Progenitor cell of endocrine pancreas (in vitro differentiated cells): ENCODE results near the gene GATD1. TPM values are rescaled to one million over a fixed set of nuclear protein-coding genes. Genes with fewer than 3 reads are reported as not detected.

Experiments
- DNase-seq: peaks from one replicate; pipeline ENCODE4 v3.0.0; 2021; ENCODE audit warnings: low spot score; ENCODE audit not compliant: unreplicated experiment
- H3K27ac Mint-ChIP-seq: 2 replicates; pipeline ENCODE4 v1.8.0; 2021; ENCODE audit warnings: mild to moderate bottlenecking, moderate library complexity, mixed read lengths
- H3K27me3 Mint-ChIP-seq: 2 replicates; pipeline ENCODE4 v1.8.0; 2021; ENCODE audit warnings: mixed read lengths
- H3K36me3 Mint-ChIP-seq: 2 replicates; pipeline ENCODE4 v1.8.0; 2022; ENCODE audit warnings: mixed read lengths; ENCODE audit not compliant: insufficient read depth
- H3K4me1 Mint-ChIP-seq: 2 replicates; pipeline ENCODE4 v1.8.0; 2021; ENCODE audit warnings: low read depth, mixed read lengths
- H3K4me3 Mint-ChIP-seq: 2 replicates; pipeline ENCODE4 v1.8.0; 2021; ENCODE audit warnings: low read depth, mild to moderate bottlenecking, moderate library complexity, mixed read lengths
- H3K9me3 Mint-ChIP-seq: 2 replicates; pipeline ENCODE4 v1.8.0; 2021; ENCODE audit warnings: low read depth, mixed read lengths
- total RNA-seq: library from RNA; stranded (reverse); gene quantifications from 2 replicates; pipeline ENCODE4 v1.2.1, GENCODE V29; 2021
- TF ChIP-seq, protein P1 (sequence below): fragments of 200-600 bp; sonication (generic); IDR thresholded peaks from one replicate; pipeline ENCODE4 v1.5.0; 2021; ENCODE audit warnings: antibody characterized with exemption, mild to moderate bottlenecking; ENCODE audit not compliant: unreplicated experiment

GATD1 gene
- total RNA-seq, 1 donor from 2014 or later: 74.1 TPM

DNA sequence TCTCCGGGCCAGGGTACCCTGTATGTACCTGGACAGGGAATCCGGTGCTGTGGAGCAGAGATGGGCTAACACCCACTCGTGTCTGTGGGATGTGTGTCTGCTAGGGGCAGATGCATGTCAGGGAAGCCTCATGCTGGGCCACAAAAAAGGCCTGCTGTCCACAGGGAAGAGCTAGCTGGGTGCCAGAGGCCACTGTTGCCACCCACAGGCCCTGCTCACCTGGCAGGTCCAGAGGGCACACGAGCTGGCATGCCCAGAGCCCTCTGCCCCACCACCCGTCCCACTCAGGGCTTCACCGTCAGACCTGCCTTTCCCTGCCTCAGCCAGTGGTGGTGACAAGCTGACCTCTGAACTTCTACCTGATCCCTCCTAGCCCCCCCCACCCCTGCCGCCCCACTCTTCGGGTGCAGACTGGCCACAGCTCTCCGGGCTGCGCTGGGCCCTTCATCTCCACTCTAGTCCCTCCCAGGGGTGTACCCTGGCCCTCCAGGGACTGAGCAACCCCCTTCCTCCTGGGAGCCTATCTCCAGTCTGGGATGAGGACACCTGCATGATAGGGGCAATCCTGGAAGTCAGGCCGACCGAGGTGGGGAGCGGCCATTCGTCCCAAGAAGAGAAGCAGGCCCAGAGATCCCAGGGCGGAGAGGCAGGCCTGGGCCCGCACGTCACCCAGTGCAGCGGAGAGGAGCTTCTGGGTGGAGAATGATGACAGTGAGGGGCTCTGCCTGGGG lies 19.4 kb upstream of the GATD1 start:
- Mint-ChIP-seq H3K9me3 (no peaks in the 10 kb centered on the region), H3K27ac (peak overlapping the region; percentile 80), H3K4me3 (peak overlapping the region; percentile 82), H3K27me3 (no peaks in the 10 kb centered on the region), H3K4me1 (peaks cover 7% of the 10 kb centered on the region), H3K36me3 (no peaks in the 10 kb centered on the region)
- TF ChIP-seq, protein P1, sequence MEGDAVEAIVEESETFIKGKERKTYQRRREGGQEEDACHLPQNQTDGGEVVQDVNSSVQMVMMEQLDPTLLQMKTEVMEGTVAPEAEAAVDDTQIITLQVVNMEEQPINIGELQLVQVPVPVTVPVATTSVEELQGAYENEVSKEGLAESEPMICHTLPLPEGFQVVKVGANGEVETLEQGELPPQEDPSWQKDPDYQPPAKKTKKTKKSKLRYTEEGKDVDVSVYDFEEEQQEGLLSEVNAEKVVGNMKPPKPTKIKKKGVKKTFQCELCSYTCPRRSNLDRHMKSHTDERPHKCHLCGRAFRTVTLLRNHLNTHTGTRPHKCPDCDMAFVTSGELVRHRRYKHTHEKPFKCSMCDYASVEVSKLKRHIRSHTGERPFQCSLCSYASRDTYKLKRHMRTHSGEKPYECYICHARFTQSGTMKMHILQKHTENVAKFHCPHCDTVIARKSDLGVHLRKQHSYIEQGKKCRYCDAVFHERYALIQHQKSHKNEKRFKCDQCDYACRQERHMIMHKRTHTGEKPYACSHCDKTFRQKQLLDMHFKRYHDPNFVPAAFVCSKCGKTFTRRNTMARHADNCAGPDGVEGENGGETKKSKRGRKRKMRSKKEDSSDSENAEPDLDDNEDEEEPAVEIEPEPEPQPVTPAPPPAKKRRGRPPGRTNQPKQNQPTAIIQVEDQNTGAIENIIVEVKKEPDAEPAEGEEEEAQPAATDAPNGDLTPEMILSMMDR: no peak
- DNase-seq: no peak

DNA sequence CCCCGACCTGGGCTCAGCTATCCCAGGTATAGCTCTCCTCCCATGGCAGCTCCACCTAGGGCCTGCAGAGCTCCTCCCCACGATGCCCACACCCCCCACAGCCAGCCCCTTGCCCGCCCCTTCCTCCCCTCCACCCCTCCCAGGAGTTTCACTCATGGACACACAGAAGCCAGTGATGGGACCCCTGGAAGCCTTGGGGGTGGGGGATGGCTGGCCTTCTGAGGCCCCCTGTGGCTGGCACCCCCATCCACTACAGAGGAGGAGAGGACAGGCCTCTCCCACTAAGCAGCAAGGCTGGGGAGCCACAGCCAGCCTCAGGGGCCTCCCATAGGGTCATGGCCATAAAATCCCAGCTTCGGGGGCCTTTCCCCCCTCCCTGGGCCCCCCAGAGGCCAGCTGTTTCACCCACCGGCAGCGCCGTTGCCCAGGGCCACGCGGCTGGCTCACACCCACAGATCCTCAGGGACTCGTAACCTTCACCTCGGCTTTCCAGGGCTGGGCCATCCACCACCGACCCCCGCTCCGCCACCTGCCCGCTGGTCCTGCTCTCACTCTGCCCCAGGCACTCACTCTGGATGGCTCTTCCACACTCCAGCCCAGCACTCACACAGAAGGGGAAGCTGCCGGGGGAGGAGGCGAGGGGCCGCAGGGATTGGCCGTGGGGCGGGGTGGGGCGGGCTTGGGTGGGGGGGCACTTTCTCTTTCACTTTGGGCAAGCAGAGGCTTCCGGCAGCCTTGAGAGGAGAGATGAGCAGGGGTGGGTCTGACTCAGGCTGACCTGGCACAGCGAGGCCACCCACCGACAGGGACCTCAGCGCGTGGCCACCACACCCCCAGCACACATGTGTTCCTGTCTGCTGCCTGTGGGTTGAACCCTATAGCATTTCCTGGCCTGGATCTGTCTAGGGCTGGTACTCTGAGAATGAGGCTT lies 18.6 kb upstream of the GATD1 start:
- H3K4me3 Mint-ChIP-seq: peak overlapping the region; percentile 82
- H3K27ac Mint-ChIP-seq: no peak overlapping the region
- no peak for DNase-seq
- peaks cover 7% of the 10 kb centered on the region for H3K4me1 Mint-ChIP-seq
- H3K36me3 Mint-ChIP-seq: no peaks in the 10 kb centered on the region
- TF ChIP-seq, protein P1: no peak
- no peaks in the 10 kb centered on the region for H3K9me3 Mint-ChIP-seq
- H3K27me3 Mint-ChIP-seq: no peaks in the 10 kb centered on the region

DNA sequence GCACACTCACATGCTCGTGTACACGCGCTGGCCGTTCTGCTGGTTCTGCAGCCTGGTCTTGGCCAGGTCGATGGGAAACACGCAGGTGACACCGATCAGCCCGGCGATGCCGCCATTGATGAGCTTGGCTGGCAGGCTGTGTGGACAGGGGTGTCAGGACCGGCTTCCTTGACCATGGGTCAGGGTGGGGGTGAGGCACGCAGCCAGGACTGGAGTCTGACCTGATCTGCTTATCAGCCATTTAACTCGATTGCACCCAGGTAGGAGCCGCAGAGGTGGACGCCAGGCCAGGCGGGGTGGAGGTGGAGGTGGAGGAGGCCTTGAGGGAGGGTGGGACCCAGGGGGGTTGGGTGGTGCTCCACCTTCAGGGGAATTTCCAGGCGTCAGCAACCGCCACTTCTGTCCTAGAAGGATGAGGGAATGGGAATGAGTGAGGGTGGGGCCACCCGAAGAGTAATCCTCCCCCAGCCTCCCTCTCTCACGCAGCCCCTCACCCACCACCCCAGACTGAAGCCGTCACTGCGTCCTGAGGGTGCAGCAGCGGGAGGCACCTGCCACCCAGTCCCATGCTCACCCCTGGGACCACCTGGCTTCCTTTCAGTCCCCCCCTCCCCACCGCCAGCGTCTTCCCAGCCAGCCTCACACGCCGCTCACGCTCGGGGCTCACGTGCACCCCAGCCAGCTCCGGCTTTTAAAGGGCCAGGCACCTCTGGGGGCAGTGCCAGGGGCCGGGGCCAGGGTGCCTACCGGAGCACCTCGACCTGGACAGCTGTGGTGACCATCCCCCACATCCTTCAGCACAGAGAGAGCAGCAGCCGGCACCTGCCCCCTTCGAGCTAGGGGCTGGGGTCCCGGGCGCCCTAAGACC lies 17.7 kb upstream of the GATD1 start:
- no peak for DNase-seq
- H3K4me1 Mint-ChIP-seq: peaks cover 7% of the 10 kb centered on the region
- H3K4me3 Mint-ChIP-seq: no peak overlapping the region
- no peaks in the 10 kb centered on the region for H3K27me3 Mint-ChIP-seq
- TF ChIP-seq, protein P1: no peak
- no peaks in the 10 kb centered on the region for H3K9me3 Mint-ChIP-seq
- H3K36me3 Mint-ChIP-seq: no peaks in the 10 kb centered on the region
- no peak overlapping the region for H3K27ac Mint-ChIP-seq

DNA sequence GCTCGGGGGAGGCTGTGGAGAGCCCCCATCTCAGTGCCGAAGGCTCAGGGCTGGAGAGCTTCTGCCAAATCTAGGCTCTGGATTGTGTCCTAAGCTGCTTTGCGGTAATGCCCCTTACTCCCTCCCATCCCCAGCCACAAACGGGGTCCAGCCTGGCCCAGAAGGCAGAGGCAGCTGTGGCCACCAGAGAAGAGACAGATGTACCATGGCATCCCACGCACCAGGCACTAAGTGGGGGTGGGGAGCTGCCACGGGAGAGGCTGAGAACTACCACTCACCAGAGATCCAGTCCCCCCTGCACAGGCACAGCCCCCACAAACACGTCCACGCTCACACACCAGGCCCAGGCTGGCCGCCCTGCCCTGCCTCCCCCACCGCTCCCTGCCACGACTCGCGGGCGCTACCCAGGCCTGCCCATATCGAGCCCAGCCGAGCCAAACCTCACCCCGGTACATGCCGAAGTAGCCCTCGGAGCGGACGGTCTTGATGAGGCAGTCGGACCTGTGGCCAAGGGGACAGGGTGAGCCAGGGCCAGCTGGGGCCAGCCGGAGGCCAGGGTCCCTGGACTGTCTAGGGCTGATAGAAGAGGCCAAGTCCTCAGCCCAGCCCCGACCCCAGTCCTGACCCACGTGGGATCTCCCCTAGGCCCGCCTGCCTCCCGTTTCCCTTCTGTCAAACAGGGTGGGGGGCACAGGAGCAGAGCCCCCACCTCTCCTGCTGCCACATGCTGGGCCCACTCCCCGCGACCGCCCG lies 16.9 kb upstream of the GATD1 start:
- H3K4me3 Mint-ChIP-seq: no peak overlapping the region
- TF ChIP-seq, protein P1: no peak
- no peak for DNase-seq
- no peaks in the 10 kb centered on the region for H3K27me3 Mint-ChIP-seq
- H3K36me3 Mint-ChIP-seq: no peaks in the 10 kb centered on the region
- H3K27ac Mint-ChIP-seq: no peak overlapping the region
- no peaks in the 10 kb centered on the region for H3K9me3 Mint-ChIP-seq
- peaks cover 7% of the 10 kb centered on the region for H3K4me1 Mint-ChIP-seq
